HL-60/S4 treated with phorbol 12-myristate 13-acetate at 8.2 ng/mL for 4 days and 3 days (cell line): ENCODE data around the gene XIRP1.
"Not testable (repeated sequence)": the region's sequence is repeated elsewhere in the genome, so short reads cannot be mapped to it uniquely, and the experiment has no call there.

Experiments
- in situ Hi-C: fragments of 300-500 bp; cut with MboI; formaldehyde crosslinking; loops from 2 replicates; pipeline ENCODE4 v1.15.0; 2022; ENCODE audit warnings: low sequenced_read_pairs

The XIRP1 gene, protein sequence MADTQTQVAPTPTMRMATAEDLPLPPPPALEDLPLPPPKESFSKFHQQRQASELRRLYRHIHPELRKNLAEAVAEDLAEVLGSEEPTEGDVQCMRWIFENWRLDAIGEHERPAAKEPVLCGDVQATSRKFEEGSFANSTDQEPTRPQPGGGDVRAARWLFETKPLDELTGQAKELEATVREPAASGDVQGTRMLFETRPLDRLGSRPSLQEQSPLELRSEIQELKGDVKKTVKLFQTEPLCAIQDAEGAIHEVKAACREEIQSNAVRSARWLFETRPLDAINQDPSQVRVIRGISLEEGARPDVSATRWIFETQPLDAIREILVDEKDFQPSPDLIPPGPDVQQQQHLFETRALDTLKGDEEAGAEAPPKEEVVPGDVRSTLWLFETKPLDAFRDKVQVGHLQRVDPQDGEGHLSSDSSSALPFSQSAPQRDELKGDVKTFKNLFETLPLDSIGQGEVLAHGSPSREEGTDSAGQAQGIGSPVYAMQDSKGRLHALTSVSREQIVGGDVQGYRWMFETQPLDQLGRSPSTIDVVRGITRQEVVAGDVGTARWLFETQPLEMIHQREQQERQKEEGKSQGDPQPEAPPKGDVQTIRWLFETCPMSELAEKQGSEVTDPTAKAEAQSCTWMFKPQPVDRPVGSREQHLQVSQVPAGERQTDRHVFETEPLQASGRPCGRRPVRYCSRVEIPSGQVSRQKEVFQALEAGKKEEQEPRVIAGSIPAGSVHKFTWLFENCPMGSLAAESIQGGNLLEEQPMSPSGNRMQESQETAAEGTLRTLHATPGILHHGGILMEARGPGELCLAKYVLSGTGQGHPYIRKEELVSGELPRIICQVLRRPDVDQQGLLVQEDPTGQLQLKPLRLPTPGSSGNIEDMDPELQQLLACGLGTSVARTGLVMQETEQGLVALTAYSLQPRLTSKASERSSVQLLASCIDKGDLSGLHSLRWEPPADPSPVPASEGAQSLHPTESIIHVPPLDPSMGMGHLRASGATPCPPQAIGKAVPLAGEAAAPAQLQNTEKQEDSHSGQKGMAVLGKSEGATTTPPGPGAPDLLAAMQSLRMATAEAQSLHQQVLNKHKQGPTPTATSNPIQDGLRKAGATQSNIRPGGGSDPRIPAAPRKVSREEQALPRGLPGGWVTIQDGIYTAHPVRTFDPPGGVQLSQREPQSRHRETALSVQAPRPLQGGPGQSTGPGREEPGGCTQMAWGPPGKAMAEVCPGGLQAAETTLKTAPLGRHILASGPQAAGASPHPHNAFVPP (N-terminal part only)

DNA sequence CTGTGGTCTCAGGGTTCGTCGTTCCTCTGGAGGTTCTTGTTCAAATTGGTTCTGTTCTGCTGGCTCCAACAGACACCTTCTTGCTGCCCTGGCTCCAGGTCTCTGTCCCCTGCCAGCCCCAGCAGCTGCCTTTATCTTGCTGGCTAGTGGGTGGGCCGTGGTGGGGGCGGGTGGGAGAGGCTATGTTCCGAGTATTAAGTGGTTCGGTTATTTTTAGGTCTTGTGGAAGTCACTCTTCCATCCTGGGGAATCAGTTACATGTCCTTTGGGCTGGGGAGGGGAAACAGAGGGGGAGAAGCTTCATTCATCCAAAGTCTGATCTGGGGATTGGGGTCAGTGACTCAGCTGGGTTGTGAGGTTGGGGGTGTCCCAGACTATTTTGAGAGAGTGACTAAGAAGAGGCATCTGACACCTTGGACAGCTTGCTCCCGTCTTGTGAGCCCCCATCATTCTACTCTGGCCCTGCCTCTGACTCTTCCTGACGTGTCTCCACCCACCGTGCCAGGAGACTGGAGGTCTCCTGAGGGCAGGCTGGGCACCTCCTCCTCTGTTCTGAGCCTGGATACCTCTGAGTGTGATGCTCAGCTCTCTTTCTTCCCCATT lies at the start of gene XIRP1:
XIRP1 (minus strand) TSS at position 106 of the 603 bp plus-strand sequence. CDS start 3,150 bp downstream, outside the sequence.
- in situ Hi-C loops = loop anchor here (10.0 kb wide), 1 partner anchor 92 kb away; the partner anchor contains the start of gene CX3CR1

GRCh38 chr3:39241561-39241960 lies 49.2 kb upstream of the XIRP1 start:
- in situ Hi-C loops = no loop called here

- in situ Hi-C loops = no loop called here
Observed at GRCh38 chr3:39237027-39237426, 44.6 kb upstream of the XIRP1 start.

- in situ Hi-C loops = no loop called here
Observed at GRCh38 chr3:39234651-39235050, 42.3 kb upstream of the XIRP1 start.

DNA sequence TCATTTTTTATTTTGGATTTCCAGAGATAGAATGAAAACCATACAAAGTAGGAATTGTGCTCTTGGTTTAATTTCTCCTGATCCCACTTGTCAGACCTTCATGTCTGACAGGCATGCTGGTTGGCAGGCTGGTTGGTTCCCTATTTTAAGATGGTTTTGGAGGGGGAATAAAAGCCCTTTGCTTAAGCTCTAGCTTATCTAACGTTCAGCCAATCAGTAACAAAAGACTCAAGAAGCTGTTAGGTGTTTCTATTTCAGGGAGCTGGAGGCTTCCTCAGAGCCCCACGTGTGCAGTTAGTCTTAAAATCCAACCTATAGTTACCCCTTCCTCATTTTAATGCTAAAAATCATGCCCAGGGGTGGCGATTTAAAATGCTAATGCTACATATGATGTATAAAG lies 40.5 kb upstream of the XIRP1 start:
- in situ Hi-C loops = no loop called here

DNA sequence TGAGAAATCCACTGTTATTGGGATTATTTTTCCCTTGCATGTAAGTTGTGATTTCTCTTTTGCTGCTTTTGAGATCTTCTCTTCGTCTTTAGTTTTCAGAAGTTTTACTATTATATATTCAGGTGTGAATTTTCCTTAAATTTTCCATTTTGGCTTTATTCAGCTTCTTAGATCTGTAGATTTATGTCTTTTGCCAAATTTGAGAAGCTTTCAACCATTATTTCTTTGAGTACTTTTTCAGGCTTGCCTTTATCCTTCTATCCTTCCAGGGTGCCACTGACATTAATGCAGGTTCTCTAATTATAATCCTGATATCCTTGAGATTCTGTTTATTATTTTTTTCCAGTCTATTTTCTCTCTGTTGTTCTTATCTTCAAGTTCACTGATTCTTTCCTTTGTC lies 38.1 kb upstream of the XIRP1 start:
- in situ Hi-C loops = no loop called here

DNA sequence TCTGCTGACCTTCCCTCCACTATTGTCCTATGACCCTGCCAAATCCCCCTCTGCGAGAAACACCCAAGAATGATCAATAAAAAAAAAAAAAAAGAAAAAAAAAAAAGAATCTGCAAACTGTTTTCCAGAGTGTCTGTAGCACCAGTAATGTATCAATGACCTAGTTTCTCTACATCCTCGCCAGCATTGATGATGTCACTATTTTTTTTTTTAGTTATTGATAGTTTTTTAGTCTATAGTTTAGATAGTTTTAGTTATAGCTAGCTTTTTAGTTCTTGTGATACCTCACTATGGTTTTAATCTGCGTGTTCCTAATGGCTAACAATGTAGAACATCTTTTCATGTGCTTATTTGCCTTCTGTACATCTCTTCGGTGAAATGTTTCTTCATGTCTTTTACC lies 36.1 kb upstream of the XIRP1 start:
- in situ Hi-C loops = no loop called here

GRCh38 chr3:39227596-39227995 lies 35.2 kb upstream of the XIRP1 start:
- in situ Hi-C loops = not testable (repeated sequence)

GRCh38 chr3:39226106-39226741 lies 33.8 kb upstream of the XIRP1 start:
- in situ Hi-C loops = no loop called here

DNA sequence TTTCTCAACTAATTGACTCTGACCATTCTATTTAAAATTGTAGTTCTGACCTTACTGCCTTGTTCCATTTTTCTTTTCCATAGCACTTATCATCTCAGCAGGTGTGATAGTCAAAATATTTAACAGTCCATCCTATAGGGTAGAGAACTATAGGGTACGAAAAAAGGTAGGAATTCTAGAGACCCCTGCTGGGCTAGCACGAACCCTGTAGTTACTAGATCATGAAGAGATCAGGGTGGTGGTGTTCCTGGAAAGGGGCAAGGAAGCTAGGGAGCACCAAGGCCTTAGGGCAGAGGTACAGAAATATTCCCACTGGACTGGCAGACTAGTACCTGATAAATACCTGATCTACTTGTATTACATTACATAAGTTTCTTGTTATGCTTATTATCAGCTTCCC lies 31.9 kb upstream of the XIRP1 start:
- in situ Hi-C loops = no loop called here

DNA sequence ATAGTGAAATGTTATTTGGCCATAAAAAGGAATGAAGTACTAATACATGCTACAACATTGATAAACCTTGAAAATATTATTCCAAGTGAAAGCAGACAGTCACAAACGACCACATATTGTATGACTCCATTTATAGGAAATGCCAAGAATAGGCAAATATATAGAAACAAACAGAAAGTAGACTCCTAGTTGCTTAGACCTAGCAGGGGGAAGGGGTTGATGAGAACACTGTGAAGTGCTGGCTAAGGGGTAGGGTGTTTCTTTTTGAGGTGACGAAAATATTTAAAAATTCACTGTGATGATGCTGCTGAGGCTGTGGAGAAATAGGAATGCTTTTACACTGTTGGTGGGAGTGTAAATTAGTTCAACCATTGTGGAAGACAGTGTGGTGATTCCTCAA lies 30.5 kb upstream of the XIRP1 start:
- in situ Hi-C loops = no loop called here

- in situ Hi-C loops = no loop called here
Observed at GRCh38 chr3:39222462-39222861, 30.1 kb upstream of the XIRP1 start.

DNA sequence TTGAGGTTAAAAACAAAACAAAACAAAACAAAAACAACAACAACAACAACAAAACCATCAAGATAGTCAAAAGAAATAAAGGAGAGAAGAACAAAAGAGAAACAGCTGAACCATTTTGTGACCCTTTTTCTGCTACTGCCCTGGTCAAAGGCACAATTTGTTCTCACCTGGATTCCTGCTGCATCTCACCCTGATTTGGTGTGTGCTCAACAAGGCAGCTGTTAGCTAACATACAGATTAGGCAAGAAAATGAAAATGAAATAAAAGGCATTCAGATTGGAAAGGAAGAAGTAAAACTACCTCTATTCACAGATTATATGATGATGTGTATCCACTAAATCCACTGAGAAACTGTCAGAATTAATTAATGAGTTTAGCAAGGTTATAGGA lies 28.7 kb upstream of the XIRP1 start:
- in situ Hi-C loops = no loop called here

- in situ Hi-C loops = no loop called here
Observed at GRCh38 chr3:39220407-39221140, 28.2 kb upstream of the XIRP1 start.

DNA sequence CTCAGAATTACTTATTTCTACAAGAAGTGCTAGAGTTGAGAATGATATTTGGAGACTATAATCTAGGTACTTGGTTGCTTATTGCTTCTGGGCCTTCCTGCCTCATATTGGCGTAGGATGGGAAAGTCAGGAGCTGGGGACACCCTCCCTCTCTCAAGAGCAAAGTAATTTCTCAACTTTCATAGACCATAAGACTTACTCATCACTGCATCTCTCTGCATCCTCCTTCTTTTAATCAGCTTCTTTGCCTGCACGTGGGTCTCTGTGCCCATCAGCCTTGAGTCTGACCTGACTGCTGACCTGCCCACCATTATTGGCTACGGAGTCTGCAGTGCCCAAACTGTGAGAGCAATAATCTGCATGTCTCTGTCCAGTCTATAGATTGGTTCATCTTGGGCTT lies 27.3 kb upstream of the XIRP1 start:
- in situ Hi-C loops = no loop called here

- in situ Hi-C loops = no loop called here
Observed at GRCh38 chr3:39216176-39216790, 23.9 kb upstream of the XIRP1 start.

DNA sequence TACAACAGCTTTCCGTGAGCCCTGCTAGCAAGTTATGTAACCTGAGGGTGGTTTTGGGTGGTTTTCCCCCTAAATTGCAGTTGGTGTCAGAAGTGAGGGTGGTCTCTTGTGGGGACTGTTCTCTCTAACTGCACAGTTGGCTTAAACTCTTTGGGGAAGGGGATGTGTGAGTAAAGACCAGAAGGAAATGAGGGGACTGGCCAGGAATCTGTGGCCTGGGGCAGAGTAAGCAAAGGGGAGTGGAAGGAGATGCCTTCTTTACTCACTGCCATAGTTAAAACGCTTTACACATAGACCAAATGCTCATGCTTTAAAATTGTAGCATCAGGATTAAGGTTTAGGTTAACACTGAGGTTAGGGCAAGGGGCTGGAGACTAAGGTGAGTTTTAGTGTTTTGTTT lies 21.2 kb upstream of the XIRP1 start:
- in situ Hi-C loops = no loop called here

- in situ Hi-C loops = no loop called here
Observed at GRCh38 chr3:39212665-39213064, 20.3 kb upstream of the XIRP1 start.
